Activated CD4-positive, alpha-beta T cell treated with anti-CD3 and anti-CD28 coated beads, Interleukin-2, amount 50 U/mL, for 1 hour (primary cell): ENCODE results near the gene COPZ1.
A peak's percentile ranks its signal among the peaks of the same experiment; 100 is the strongest.

Source experiments
- DNase-seq: peaks from one replicate; pipeline ENCODE4 v3.0.0-alpha.2; 2020

The COPZ1 gene

GRCh38 chr12:54398995-54399793 lies 74.3 kb downstream of the COPZ1 start:
- peak; percentile 92 for DNase-seq

DNA sequence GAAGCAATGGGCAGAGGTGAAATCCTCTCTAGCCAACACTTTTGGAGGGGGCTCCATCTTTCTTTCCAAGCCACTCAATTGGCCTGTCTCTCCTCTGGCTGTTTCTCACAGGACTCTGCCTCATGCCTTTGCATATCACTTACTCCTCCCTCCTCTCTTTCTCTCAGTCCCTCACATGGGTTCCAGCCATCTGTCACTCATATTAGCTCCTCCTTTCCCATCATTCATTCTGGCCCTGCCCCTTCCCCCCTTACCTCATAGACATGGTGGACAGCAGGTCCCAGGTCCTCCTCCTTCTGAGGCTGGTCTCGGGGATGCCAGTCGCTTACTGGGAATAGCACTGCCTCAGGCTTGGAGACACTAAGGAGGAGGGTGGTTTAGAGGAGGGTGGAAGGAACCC lies 76.2 kb downstream of the COPZ1 start:
- DNase-seq: no peak
